ENCODE data around the gene PEA15. TPM values are rescaled to one million over a fixed set of nuclear protein-coding genes. Genes with fewer than 3 reads are reported as not detected.

Gene PEA15
- total and polyA plus RNA-seq, 4 donors: 8.1 to 44.5 (median 11.1) TPM

GRCh38 chr1:160238408-160238807, 33.2 kb downstream of the PEA15 start:
- DNase-seq (ENCODE audit: low spot score): no peak
- TF ChIP-seq YY1 (IDR thresholded peaks at IDR 0.05): peak; percentile 75
- TF ChIP-seq EGR1 (IDR thresholded peaks at IDR 0.05; ENCODE audit: low read depth in 2 of 2): peak in 1 of 2 donors; percentile 55
- TF ChIP-seq, protein P1, sequence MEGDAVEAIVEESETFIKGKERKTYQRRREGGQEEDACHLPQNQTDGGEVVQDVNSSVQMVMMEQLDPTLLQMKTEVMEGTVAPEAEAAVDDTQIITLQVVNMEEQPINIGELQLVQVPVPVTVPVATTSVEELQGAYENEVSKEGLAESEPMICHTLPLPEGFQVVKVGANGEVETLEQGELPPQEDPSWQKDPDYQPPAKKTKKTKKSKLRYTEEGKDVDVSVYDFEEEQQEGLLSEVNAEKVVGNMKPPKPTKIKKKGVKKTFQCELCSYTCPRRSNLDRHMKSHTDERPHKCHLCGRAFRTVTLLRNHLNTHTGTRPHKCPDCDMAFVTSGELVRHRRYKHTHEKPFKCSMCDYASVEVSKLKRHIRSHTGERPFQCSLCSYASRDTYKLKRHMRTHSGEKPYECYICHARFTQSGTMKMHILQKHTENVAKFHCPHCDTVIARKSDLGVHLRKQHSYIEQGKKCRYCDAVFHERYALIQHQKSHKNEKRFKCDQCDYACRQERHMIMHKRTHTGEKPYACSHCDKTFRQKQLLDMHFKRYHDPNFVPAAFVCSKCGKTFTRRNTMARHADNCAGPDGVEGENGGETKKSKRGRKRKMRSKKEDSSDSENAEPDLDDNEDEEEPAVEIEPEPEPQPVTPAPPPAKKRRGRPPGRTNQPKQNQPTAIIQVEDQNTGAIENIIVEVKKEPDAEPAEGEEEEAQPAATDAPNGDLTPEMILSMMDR (IDR thresholded peaks at IDR 0.05; ENCODE audit: low read depth, low read length, missing input control): no peak
- TF ChIP-seq MAX (IDR thresholded peaks at IDR 0.05): peak; percentile 91
- TF ChIP-seq SP1 (IDR thresholded peaks at IDR 0.05): peak; percentile 48
- TF ChIP-seq JUND (IDR thresholded peaks at IDR 0.05): peak; percentile 22 to 79
- TF ChIP-seq HNF4A (conservative IDR thresholded peaks at IDR 0.05): peak; percentile 80 to 90
- TF ChIP-seq FOXA2 (IDR thresholded peaks at IDR 0.05): peak; percentile 60
- peak; percentile 60 to 86 for TF ChIP-seq RXRA (IDR thresholded peaks at IDR 0.05)
- TF ChIP-seq ATF3 (IDR thresholded peaks at IDR 0.05): no peak
- no peak for TF ChIP-seq TAF1 (conservative IDR thresholded peaks at IDR 0.05)
- peak; percentile 40 to 52 for TF ChIP-seq RAD21 (IDR thresholded peaks at IDR 0.05)
- peak; percentile 56 for TF ChIP-seq FOXA1 (IDR thresholded peaks at IDR 0.05)
- TF ChIP-seq, protein P2, sequence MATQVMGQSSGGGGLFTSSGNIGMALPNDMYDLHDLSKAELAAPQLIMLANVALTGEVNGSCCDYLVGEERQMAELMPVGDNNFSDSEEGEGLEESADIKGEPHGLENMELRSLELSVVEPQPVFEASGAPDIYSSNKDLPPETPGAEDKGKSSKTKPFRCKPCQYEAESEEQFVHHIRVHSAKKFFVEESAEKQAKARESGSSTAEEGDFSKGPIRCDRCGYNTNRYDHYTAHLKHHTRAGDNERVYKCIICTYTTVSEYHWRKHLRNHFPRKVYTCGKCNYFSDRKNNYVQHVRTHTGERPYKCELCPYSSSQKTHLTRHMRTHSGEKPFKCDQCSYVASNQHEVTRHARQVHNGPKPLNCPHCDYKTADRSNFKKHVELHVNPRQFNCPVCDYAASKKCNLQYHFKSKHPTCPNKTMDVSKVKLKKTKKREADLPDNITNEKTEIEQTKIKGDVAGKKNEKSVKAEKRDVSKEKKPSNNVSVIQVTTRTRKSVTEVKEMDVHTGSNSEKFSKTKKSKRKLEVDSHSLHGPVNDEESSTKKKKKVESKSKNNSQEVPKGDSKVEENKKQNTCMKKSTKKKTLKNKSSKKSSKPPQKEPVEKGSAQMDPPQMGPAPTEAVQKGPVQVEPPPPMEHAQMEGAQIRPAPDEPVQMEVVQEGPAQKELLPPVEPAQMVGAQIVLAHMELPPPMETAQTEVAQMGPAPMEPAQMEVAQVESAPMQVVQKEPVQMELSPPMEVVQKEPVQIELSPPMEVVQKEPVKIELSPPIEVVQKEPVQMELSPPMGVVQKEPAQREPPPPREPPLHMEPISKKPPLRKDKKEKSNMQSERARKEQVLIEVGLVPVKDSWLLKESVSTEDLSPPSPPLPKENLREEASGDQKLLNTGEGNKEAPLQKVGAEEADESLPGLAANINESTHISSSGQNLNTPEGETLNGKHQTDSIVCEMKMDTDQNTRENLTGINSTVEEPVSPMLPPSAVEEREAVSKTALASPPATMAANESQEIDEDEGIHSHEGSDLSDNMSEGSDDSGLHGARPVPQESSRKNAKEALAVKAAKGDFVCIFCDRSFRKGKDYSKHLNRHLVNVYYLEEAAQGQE (IDR thresholded peaks at IDR 0.05): peak; percentile 33
- peak in 1 of 2 donors; percentile 44 for TF ChIP-seq GABPA (IDR thresholded peaks at IDR 0.05 in 1 of 2, conservative IDR thresholded peaks at IDR 0.05 in 1 of 2)
- peak; percentile 54 for TF ChIP-seq HNF4G (IDR thresholded peaks at IDR 0.05)
- TF ChIP-seq NR2F2 (IDR thresholded peaks at IDR 0.05): no peak
- peak; percentile 79 for TF ChIP-seq ZBTB33 (IDR thresholded peaks at IDR 0.05)
- Histone ChIP-seq H3K9me3 (ENCODE audit: control insufficient read depth in 4 of 4, low read length in 3 of 4) (no peaks in the 10 kb centered on the region), H3K4me1 (ENCODE audit: control insufficient read depth in 4 of 4, insufficient read depth in 4 of 4, low read length in 3 of 4) (peaks cover 0 to 36% (median 35%) of the 10 kb centered on the region in 4 donors), H3K27ac (ENCODE audit: low read depth in 1 of 2, low read length in 2 of 2) (peak overlapping the region in 1 of 2 donors; percentile 32), H3K27me3 (ENCODE audit: control insufficient read depth in 4 of 4, insufficient read depth in 4 of 4, low read length in 3 of 4) (no peaks in the 10 kb centered on the region), H3K36me3 (ENCODE audit: control insufficient read depth in 4 of 4, insufficient read depth in 3 of 4, low read depth in 1 of 4, low read length in 3 of 4) (peaks cover 5 to 45% (median 36%) of the 10 kb centered on the region in 4 donors), H3K4me3 (ENCODE audit: low read depth in 1 of 3, low read length in 3 of 3) (no peak overlapping the region), H3K9ac (ENCODE audit: low read depth in 1 of 2, low read length in 2 of 2) (no peak overlapping the region)
- WGBS: 26% methylated on average over 5 of the region's 5 CpGs
